22Rv1 (cell line): ENCODE measurements around the gene MYCBPAP.

ENCODE experiments used
- ZFX ChIP-seq: fragments of 450-650 bp; IDR thresholded peaks from 2 replicates; pipeline ENCODE4 v1.6.1; 2017; ENCODE audit warnings: antibody characterized with exemption, borderline replicate concordance
- TF ChIP-seq, protein P1 (sequence below): fragments of 450-650 bp; IDR thresholded peaks from 2 replicates; pipeline ENCODE4 v1.5.1; 2017; ENCODE audit warnings: mild to moderate bottlenecking

DNA sequence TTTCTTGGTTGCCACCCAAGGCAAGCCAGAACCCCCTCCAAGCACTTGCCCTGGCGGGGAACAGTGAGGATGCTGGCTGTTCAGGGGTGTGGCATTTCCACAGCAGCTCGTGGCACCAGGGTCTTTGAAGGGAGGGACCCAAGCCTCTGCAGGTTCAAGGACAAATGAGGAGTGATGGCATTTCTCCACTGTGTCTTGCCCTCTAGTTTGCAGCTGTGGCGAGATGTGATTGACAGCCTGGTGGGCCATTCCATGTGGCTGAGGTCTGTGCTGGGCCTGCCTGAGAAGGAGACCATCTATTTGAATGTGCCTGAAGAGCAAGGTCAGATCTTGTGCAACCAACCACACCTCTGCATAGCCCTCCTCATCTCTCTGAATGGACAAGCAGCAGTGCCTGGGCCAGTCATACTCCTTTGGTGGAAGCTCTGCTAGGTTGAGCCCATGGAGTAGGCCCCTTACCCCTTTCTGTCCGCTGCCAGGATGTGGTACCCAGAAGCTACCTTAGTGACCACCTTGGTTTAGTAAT is 19.8 kb downstream of the MYCBPAP start:
- TF ChIP-seq, protein P1, sequence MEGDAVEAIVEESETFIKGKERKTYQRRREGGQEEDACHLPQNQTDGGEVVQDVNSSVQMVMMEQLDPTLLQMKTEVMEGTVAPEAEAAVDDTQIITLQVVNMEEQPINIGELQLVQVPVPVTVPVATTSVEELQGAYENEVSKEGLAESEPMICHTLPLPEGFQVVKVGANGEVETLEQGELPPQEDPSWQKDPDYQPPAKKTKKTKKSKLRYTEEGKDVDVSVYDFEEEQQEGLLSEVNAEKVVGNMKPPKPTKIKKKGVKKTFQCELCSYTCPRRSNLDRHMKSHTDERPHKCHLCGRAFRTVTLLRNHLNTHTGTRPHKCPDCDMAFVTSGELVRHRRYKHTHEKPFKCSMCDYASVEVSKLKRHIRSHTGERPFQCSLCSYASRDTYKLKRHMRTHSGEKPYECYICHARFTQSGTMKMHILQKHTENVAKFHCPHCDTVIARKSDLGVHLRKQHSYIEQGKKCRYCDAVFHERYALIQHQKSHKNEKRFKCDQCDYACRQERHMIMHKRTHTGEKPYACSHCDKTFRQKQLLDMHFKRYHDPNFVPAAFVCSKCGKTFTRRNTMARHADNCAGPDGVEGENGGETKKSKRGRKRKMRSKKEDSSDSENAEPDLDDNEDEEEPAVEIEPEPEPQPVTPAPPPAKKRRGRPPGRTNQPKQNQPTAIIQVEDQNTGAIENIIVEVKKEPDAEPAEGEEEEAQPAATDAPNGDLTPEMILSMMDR = no peak
- TF ChIP-seq ZFX = no peak
